SJSA1 (cell line): ENCODE results near the gene TMEM156. TPM values are rescaled to one million over a fixed set of nuclear protein-coding genes. Genes with fewer than 3 reads are reported as not detected.

Experiments
- DNase-seq, 2 experiments: peaks; one replicate each; pipeline ENCODE4 v3.0.0-alpha.2; 2015 to 2020; ENCODE audit warnings: low spot score in 2 of 2, low read depth in 1 of 2
- H3K27ac ChIP-seq: fragments of 250-450 bp; sonication (Bioruptor Pico); 2 replicates; pipeline ENCODE4 v1.5.1; 2020; ENCODE audit warnings: mild to moderate bottlenecking, moderate library complexity
- H3K27me3 ChIP-seq: fragments of 250-450 bp; sonication (Bioruptor Pico); replicated peaks from 2 replicates; pipeline ENCODE4 v1.5.1; 2020; ENCODE audit warnings: mild to moderate bottlenecking, moderate library complexity
- H3K36me3 ChIP-seq: fragments of 250-450 bp; sonication (Bioruptor Pico); 2 replicates; pipeline ENCODE4 v1.5.1; 2020; ENCODE audit warnings: mild to moderate bottlenecking
- H3K4me1 ChIP-seq: fragments of 250-450 bp; sonication (Bioruptor Pico); replicated peaks from 2 replicates; pipeline ENCODE4 v1.6.1; 2021; ENCODE audit warnings: mild to moderate bottlenecking
- H3K4me3 ChIP-seq: fragments of 250-450 bp; sonication (Bioruptor Pico); 2 replicates; pipeline ENCODE4 v1.5.1; 2020; ENCODE audit warnings: mild to moderate bottlenecking
- H3K9me3 ChIP-seq: fragments of 250-450 bp; sonication (Bioruptor Pico); replicated peaks from 2 replicates; pipeline ENCODE4 v1.5.1; 2020; ENCODE audit warnings: mild to moderate bottlenecking
- total RNA-seq: library from RNA; depleted of rRNA; stranded (reverse); fragments of >200 nt; shearing (Covaris generic); gene quantifications from 2 replicates; pipeline ENCODE4 v1.2.3, GENCODE V29; 2014

The TMEM156 gene
- total RNA-seq, 1 experiment from 2014 or later, result 7.9 TPM

DNA sequence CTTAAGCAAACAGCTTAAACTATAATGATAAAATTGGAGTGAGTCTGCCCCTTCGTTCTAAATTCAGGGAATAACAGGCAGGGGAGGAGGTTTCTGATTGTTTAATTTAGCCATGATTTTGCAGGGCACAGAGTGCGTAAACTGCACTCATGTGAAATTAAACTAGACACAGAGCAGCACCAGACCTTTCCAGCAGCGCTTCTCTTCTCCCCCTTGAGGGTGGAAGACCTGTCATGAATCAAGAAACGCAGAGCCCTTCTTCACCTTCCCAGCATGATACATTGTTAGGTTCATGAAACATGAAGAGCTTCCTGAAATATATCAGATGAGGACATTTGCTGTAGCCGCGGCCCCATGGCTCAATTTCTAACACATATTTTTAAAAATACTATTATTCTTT, 101.5 kb downstream of the TMEM156 start:
- Histone ChIP-seq H3K9me3 (no peaks in the 10 kb centered on the region), H3K27ac (no peak overlapping the region), H3K4me1 (no peaks in the 10 kb centered on the region), H3K36me3 (peaks cover 16% of the 10 kb centered on the region; the same call in 1 of the 2 replicates), H3K4me3 (no peak overlapping the region), H3K27me3 (no peaks in the 10 kb centered on the region)
- no peak for DNase-seq

DNA sequence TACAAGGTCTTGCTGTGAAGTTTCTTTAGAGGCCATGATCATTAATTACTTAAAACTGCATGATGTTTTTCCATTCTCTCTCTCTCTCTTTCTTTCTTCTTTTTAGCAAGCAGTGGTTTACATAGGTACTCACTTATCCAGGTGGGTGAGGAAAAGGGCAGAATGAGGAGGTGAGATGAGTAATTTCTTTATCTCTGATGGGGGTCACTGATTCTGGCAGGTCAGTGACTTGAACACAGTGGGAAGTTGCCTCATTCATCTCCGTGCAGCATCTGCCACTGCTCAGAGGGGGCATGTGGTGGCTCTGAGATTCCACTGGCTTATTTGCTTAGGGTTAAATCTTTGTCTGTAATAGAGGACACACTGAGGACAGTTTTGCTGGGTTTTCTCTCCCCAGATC, 102.0 kb downstream of the TMEM156 start:
- Histone ChIP-seq H3K4me1 (no peaks in the 10 kb centered on the region), H3K9me3 (no peaks in the 10 kb centered on the region)

DNA sequence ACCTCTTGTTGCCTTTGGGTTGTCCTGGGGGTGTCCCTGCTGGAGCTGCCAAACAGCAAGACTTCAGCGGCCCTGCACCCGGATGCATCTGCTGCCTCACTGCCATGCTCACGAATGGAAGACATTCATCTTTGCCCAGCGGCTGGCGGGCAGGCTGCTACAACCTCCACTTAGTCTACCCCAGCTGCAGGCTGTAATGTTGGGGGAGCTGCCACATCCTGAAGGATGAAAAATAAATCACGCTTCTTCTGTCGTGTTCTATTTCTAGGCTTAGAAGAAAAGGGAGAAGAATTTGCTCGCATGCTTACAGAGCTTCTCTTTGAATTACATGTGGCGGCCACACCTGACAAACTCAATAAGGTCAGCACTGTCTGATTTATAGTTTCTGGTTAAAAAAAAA, 103.2 kb downstream of the TMEM156 start:
- DNase-seq, result no peak
- Histone ChIP-seq H3K4me1 (no peaks in the 10 kb centered on the region), H3K4me3 (no peak overlapping the region), H3K36me3 (peaks cover 8% of the 10 kb centered on the region), H3K27me3 (no peaks in the 10 kb centered on the region), H3K27ac (no peak overlapping the region), H3K9me3 (no peaks in the 10 kb centered on the region)

More for the DNA sequence above, 102.0 kb downstream of the TMEM156 start:
- Histone ChIP-seq H3K4me3 (no peak overlapping the region), H3K27ac (no peak overlapping the region), H3K36me3 (peaks cover 13% of the 10 kb centered on the region; the same call in 1 of the 2 replicates), H3K27me3 (no peaks in the 10 kb centered on the region)
- DNase-seq, result no peak

DNA sequence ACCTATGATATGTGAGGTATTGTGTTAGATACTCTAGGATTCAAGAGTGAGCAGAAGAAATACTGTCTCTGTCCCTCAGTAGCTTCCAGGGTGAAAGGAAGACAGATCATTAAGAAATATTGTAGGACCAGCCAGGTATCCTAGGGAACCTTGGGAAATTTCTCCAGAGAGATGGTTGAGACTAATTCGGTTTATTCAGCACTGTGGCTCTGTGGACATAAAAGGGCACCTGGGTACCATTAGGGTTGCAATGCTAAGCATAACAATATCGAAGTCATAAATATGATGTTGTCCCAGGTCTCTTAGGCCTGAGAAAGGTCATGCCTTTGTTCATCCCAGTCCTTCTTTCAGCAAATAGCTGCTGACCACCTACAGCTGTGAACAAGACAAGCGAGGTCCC, 103.6 kb downstream of the TMEM156 start:
- DNase-seq, result no peak
- Histone ChIP-seq H3K9me3 (no peaks in the 10 kb centered on the region), H3K27me3 (no peaks in the 10 kb centered on the region), H3K27ac (no peak overlapping the region), H3K4me3 (no peak overlapping the region), H3K36me3 (peaks cover 10% of the 10 kb centered on the region), H3K4me1 (no peaks in the 10 kb centered on the region)

DNA sequence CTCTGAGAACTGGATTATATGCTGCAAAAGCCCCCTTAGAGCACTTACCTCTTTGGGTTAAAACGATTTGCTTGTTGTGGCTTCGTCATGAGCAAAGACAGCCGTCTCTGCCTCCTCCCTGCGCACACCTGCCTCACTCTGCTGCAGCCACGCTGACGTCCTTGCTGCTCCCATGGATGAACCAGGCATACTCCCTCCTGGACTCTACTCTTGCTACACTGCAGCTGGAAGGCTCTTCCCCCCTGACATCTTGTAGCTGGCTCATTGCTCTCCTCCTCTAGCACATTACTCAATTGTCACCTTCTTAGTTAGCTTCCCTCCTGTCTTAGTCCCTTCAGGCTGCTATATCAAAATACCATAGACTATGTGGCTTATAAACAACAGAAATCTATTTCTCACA, 105.3 kb downstream of the TMEM156 start:
- no peak overlapping the region for H3K4me3 ChIP-seq
- H3K36me3 ChIP-seq, result peaks cover 6% of the 10 kb centered on the region; the same call in 1 of the 2 replicates
- no peak overlapping the region for H3K27ac ChIP-seq
- H3K27me3 ChIP-seq, result no peaks in the 10 kb centered on the region
- no peak for DNase-seq
- no peaks in the 10 kb centered on the region for H3K9me3 ChIP-seq
- no peaks in the 10 kb centered on the region for H3K4me1 ChIP-seq

DNA sequence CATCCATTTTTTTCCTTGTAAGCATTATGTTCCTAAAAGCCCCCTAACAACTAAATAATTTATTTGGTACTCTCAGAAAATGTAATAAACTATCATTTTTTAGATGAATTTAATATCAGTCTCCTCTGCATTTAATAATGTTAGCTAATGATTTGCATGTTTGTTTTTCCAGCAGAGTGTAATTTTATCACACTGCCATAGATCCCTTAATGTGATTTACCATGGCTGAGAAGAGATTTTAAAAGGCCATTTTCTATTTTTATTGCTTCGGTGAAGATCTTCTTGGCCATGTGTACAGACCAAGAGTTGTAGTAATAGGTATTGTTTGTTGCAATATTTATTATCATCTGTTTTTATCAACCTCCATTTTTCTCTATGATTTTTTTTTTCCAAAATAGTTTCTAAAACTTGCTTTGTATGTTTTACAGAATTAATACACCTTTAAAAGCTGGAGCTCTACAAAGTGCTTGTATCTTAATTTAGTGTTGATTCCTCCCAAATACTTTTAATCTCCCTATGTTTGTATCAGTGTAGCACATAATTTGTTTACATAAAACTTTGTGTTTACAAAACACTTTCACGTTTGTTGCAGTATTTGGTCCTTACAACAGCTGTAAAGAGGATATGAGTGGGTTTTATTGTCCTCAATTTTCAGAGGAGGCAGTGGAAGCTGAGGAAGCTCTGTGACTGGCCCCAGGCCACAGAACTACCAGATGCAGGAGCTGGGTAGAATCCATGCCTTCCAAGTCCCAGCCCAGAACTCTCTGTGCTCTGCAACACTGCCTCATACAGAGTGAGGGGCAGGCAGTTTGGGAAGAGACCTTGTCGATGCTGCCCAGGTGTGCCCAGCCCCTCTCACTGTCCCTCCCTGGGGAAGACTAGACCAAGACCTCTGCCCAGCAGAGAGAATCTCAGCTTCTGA, 106.5 kb downstream of the TMEM156 start:
- Histone ChIP-seq H3K4me3 (no peak overlapping the region), H3K36me3 (peaks cover 6% of the 10 kb centered on the region; the same call in 1 of the 2 replicates), H3K27ac (no peak overlapping the region), H3K27me3 (no peaks in the 10 kb centered on the region), H3K4me1 (no peaks in the 10 kb centered on the region), H3K9me3 (no peaks in the 10 kb centered on the region)
- DNase-seq, result no peak

DNA sequence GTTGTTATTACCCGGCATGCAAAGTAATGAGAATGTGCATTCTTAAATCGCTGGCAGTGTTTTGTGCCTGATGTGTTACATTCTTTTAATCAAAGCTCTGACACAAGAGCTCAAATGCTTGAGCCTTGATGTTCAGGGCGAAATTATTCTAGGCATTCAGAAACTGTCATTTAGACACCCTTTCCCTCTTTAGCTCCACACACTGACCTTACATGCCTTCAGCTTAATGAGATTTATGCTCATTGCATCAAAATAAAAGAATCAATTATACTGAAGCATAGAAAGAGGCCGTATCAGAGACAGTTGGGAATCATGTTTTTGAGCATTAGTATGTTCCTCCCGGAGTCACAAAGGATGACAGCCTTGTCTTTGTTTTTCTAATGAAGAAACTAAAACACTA, 107.9 kb downstream of the TMEM156 start:
- peaks cover 8% of the 10 kb centered on the region for H3K36me3 ChIP-seq
- H3K27me3 ChIP-seq, result no peaks in the 10 kb centered on the region
- no peak overlapping the region for H3K27ac ChIP-seq
- DNase-seq, result no peak
- no peak overlapping the region for H3K4me3 ChIP-seq
- no peaks in the 10 kb centered on the region for H3K4me1 ChIP-seq
- H3K9me3 ChIP-seq, result no peaks in the 10 kb centered on the region

DNA sequence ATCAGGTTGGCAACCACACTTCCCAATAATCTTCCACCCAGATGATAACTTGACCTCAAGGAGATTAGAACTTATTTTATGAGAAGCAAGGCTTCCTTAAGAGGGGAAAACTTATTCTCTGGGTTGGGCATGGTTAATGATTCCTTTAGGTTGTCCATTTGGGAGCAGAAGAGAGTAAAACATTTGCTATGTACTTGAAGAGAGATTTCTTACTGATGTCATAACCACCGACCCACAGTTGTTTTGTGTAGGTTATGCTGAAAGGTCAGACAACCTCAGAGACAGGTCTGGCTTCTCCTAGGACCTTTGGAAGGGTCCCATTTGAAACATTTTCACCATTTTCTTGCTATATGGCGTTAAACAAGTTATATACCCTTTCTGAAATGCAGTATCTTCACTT, 108.5 kb downstream of the TMEM156 start:
- H3K36me3 ChIP-seq, result peaks cover 8% of the 10 kb centered on the region
- H3K4me1 ChIP-seq, result no peaks in the 10 kb centered on the region

DNA sequence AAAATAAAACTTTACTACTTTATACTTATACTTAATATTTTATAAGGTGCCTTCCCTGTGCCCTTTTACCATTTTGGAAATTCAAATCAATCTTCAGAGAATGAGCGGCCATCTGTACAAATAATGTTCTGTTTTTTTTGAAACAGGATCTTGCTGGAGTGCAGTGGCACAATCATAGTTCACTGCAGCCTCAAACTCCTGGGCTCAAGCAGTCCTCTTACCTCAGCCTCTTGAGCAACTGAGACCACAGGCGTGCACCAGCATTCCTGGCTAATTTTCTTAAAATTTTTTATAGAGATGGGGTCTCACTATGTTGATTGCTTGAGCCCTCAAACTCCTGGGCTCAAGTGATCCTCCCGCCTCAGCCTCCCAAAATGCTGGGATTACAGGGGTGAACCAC, 111.1 kb downstream of the TMEM156 start:
- H3K9me3 ChIP-seq, result no peaks in the 10 kb centered on the region
- DNase-seq, result no peak
- peaks cover 7% of the 10 kb centered on the region for H3K4me1 ChIP-seq
- no peaks in the 10 kb centered on the region for H3K27me3 ChIP-seq
- H3K4me3 ChIP-seq, result no peak overlapping the region
- H3K36me3 ChIP-seq, result peaks cover 9% of the 10 kb centered on the region
- H3K27ac ChIP-seq, result no peak overlapping the region

More for the DNA sequence above, 108.5 kb downstream of the TMEM156 start:
- no peaks in the 10 kb centered on the region for H3K27me3 ChIP-seq
- H3K4me3 ChIP-seq, result no peak overlapping the region
- no peaks in the 10 kb centered on the region for H3K9me3 ChIP-seq
- H3K27ac ChIP-seq, result no peak overlapping the region
- DNase-seq, result no peak

DNA sequence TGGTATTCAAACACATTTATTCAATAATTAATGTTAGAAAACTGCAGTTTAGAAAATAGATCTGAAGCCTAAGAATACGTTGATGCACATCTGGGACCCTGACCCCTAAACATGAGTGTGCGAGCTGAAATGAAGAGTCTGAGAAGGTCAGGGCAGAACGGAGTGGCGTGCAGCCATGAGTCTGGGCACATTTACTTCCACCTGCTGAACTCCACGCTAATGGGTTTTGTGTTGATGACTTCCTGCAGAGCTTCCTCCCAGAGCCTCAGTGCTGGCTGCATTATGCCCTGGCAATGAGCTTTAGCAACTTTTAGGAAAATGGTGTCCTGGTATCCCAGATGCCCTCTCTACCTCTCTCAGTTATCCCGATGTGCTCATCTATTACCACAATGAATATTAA, 111.5 kb downstream of the TMEM156 start:
- no peak overlapping the region for H3K4me3 ChIP-seq
- H3K27ac ChIP-seq, result no peak overlapping the region
- peaks cover 7% of the 10 kb centered on the region for H3K4me1 ChIP-seq
- H3K9me3 ChIP-seq, result no peaks in the 10 kb centered on the region
- DNase-seq, result no peak
- no peaks in the 10 kb centered on the region for H3K27me3 ChIP-seq
- H3K36me3 ChIP-seq, result peaks cover 14% of the 10 kb centered on the region

DNA sequence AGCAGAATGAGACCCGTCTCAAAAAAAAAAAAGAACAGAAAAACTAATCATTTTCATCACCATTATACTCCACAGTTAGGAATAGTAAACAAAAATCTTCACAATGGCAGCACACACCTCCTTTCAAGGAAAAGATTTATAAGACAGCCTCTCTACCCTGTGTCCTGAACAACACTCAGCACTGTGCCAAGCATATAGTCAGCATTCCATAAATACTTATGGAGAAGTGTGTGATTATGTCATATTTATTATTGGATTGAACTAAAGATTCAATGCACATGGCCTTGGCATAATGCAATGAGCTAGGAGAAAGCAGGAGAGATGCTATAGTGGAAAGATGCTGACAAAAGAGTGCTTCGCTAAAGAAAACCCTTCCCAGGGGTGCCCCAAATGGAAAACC, 112.0 kb downstream of the TMEM156 start:
- H3K36me3 ChIP-seq, result peaks cover 18% of the 10 kb centered on the region
- DNase-seq, result no peak
- H3K4me1 ChIP-seq, result peaks cover 7% of the 10 kb centered on the region
- no peaks in the 10 kb centered on the region for H3K9me3 ChIP-seq
- H3K27ac ChIP-seq, result no peak overlapping the region
- no peaks in the 10 kb centered on the region for H3K27me3 ChIP-seq
- no peak overlapping the region for H3K4me3 ChIP-seq

DNA sequence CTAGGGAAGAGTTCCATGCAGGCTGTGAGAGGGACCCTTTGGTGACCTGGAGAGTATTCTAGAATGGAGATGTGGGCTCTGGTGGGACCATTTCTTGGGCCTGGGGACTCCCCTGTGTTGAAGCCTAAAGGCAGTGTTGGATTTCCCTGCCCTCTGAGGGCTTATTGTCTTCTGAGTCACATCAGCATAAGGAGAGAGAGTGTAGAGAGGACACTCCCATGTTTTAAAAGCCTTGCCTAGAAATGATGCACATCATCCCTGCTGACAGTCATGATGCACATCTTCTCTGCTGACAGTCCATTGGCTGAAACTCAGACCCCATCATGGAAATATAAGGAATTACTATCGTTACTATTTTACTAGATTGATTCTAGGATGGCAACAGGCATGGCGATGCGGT, 112.7 kb downstream of the TMEM156 start:
- H3K9me3 ChIP-seq, result no peaks in the 10 kb centered on the region
- H3K4me1 ChIP-seq, result peaks cover 7% of the 10 kb centered on the region
- H3K27me3 ChIP-seq, result no peaks in the 10 kb centered on the region
- no peak overlapping the region for H3K4me3 ChIP-seq
- H3K36me3 ChIP-seq, result peaks cover 18% of the 10 kb centered on the region
- DNase-seq, result no peak
- no peak overlapping the region for H3K27ac ChIP-seq

DNA sequence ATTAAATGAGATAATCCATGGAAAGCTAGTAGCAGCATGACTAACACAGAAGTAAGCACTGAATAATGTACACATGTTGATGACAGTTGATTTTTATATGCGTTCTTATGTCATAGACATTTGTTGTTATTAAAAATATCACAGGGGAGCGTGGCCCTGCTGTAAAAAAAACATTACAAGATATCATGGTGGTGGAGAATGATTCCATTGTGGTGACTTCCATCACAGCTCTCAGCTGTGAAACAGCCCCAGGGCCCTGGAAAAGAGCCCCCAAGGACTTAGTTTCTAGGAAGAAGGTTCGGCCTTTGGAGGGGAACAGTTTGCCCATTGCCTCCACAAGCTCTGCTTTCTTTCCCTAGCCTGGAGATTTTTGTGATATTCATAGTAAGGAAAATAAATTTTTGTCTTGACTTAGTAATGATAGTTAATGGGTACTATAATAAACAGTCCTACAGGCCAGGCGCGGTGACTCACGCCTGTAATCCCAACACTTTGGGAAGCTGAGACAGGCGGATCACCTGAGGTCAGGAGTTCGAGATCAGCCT, 114.7 kb downstream of the TMEM156 start:
- Histone ChIP-seq H3K27ac (peak overlapping the region; percentile 29; the same call in 1 of the 2 replicates), H3K4me1 (peaks cover 7% of the 10 kb centered on the region), H3K27me3 (no peaks in the 10 kb centered on the region), H3K36me3 (peaks cover 14% of the 10 kb centered on the region), H3K9me3 (no peaks in the 10 kb centered on the region), H3K4me3 (no peak overlapping the region)
- DNase-seq, result peak; percentile 40
